Measurements from ENCODE around the gene LHFPL4. TPM values are rescaled to one million over a fixed set of nuclear protein-coding genes. Genes with fewer than 3 reads are reported as not detected.

Gene LHFPL4
- total and polyA plus RNA-seq, 2 of the 4 experiments (the other 2 are of a cell fraction): not detected

- peaks cover 1% of the 10 kb centered on the region; the same call in 1 of the 2 replicates for H3K27me3 ChIP-seq (ENCODE audit: control insufficient read depth, insufficient read depth, low read length)
- DNase-seq (no peak), ATAC-seq (ENCODE audit: low read depth) (no peak)
- ChIA-PET POLR2A (ENCODE audit: unreplicated experiment) (no interaction called here), CTCF (no interaction called here)
- no peak overlapping the region for H2BK120ac ChIP-seq (ENCODE audit: low read depth, low read length)
- H2AK9ac ChIP-seq (replicated peaks; ENCODE audit: low read depth, low read length, poor library complexity): no peak overlapping the region
- no peak overlapping the region for H3K14ac ChIP-seq (replicated peaks; ENCODE audit: low read depth, low read length)
- no peak overlapping the region for H3K23ac ChIP-seq (ENCODE audit: low read depth, low read length)
- H3K36me3 ChIP-seq (ENCODE audit: control insufficient read depth, insufficient read depth, low read length): no peaks in the 10 kb centered on the region
- H2BK5ac ChIP-seq (ENCODE audit: low read depth, low read length, poor library complexity, severe bottlenecking): no peak overlapping the region
- no peak overlapping the region for H3K56ac ChIP-seq (ENCODE audit: extremely low read depth, insufficient read depth, low read length)
- BruUV-seq (replicated peaks): no TSS peak
- H3K4ac ChIP-seq (ENCODE audit: low read depth, low read length): no peak overlapping the region
- no peak overlapping the region for H4K8ac ChIP-seq (ENCODE audit: low read depth in 2 of 2, low read length in 2 of 2)
- H3K4me3 ChIP-seq (ENCODE audit: insufficient read depth, low read depth, low read length): no peak overlapping the region
- H4K20me1 ChIP-seq (ENCODE audit: insufficient read depth, low read length): no peaks in the 10 kb centered on the region
- no peak for TF ChIP-seq MAZ (IDR thresholded peaks at IDR 0.05; ENCODE audit: borderline replicate concordance, low read depth, low read length)
- TF ChIP-seq MAFK (IDR thresholded peaks at IDR 0.05; ENCODE audit: low read depth, low read length): no peak
- TF ChIP-seq NFE2L2 (IDR thresholded peaks at IDR 0.05; ENCODE audit: low read depth, low read length): no peak
- TF ChIP-seq USF2 (IDR thresholded peaks at IDR 0.05; ENCODE audit: low read depth, low read length): no peak
- TF ChIP-seq MXI1 (IDR thresholded peaks at IDR 0.05; ENCODE audit: borderline replicate concordance, low read depth, low read length): no peak
- no peak for TF ChIP-seq POLR2A (IDR thresholded peaks at IDR 0.05; ENCODE audit: low read depth, low read length)
- no peak for TF ChIP-seq SMC3 (IDR thresholded peaks at IDR 0.05; ENCODE audit: low read depth, low read length)
- TF ChIP-seq FOS (IDR thresholded peaks at IDR 0.05; ENCODE audit: low read depth, low read length): no peak
- no peak for TF ChIP-seq RFX5 (IDR thresholded peaks at IDR 0.05; ENCODE audit: low read depth, low read length)
- TF ChIP-seq CHD1 (IDR thresholded peaks at IDR 0.05; ENCODE audit: low read depth, low read length): no peak
- TF ChIP-seq CEBPB (IDR thresholded peaks at IDR 0.05; ENCODE audit: low read depth, low read length): no peak
- TF ChIP-seq ELK1 (IDR thresholded peaks at IDR 0.05; ENCODE audit: borderline replicate concordance, low read depth, low read length): no peak
- TF ChIP-seq CTCF (conservative IDR thresholded peaks at IDR 0.05; ENCODE audit: low read depth, low read length): no peak
- no peak for TF ChIP-seq RCOR1 (IDR thresholded peaks at IDR 0.05; ENCODE audit: insufficient replicate concordance, low read length)
- TF ChIP-seq RAD21 (IDR thresholded peaks at IDR 0.05; ENCODE audit: low read length): no peak
- no peak for TF ChIP-seq BHLHE40 (IDR thresholded peaks at IDR 0.05; ENCODE audit: low read depth, low read length)
- intact Hi-C loops (cut with micrococcal nuclease): no loop called here
- no peak overlapping the region for H2AK5ac ChIP-seq (ENCODE audit: low read depth, low read length)
- no peak overlapping the region for H2BK20ac ChIP-seq (ENCODE audit: low read depth, low read length)
- H3K18ac ChIP-seq (ENCODE audit: low read depth, low read length): no peak overlapping the region
- no peak overlapping the region for H3K9ac ChIP-seq (ENCODE audit: low read depth, low read length)
- in situ Hi-C loops (cut with MboI; ENCODE audit: low sequenced_read_pairs): no loop called here
- no peak overlapping the region for H2BK15ac ChIP-seq (ENCODE audit: low read depth, low read length)
- dilution Hi-C loops (cut with HindIII; ENCODE audit: low sequenced_read_pairs, unreplicated experiment): no loop called here
- H3K4me2 ChIP-seq (ENCODE audit: low read depth, low read length): no peak overlapping the region
- H3K4me1 ChIP-seq (ENCODE audit: control insufficient read depth, insufficient read depth, low read length): no peaks in the 10 kb centered on the region
- no peaks in the 10 kb centered on the region for H3K79me1 ChIP-seq (ENCODE audit: low read depth in 1 of 2, low read length in 2 of 2)
- H3K9me1 ChIP-seq (ENCODE audit: insufficient read depth, low read length): no peaks in the 10 kb centered on the region
- H2AFZ ChIP-seq (replicated peaks; ENCODE audit: low read length, poor library complexity): no peak overlapping the region
- no peak overlapping the region for H4K5ac ChIP-seq (ENCODE audit: low read depth, low read length)
- WGBS, 2 experiments (ENCODE audit: extremely low coverage in 2 of 2, insufficient read length in 1 of 2): no CpG with 5 or more reads among the region's 2 CpGs
- no peak overlapping the region for H4K91ac ChIP-seq (ENCODE audit: insufficient read depth, low read depth, low read length)
- no peaks in the 10 kb centered on the region for H3K9me3 ChIP-seq (ENCODE audit: control insufficient read depth, insufficient read depth, low read length)
- no peak overlapping the region for H3K27ac ChIP-seq (ENCODE audit: insufficient read depth, low read length)
Measured at GRCh38 chr3:9525078-9525477, 28.5 kb downstream of the LHFPL4 start.
